Trophoblast cell (in vitro differentiated cells and primary cell): ENCODE data around the gene FOXO6.
"Not testable (repeated sequence)": the region's sequence is repeated elsewhere in the genome, so short reads cannot be mapped to it uniquely, and the experiment has no call there.

Experiments used
- DNase-seq, 2 donors: peaks; one replicate each; pipeline ENCODE4 v3.0.0-alpha.2; 2016
- H2AFZ ChIP-seq: 2 replicates; pipeline ENCODE4 v1.6.1; 2013; ENCODE audit warnings: low read length, moderate library complexity, mild to moderate bottlenecking; ENCODE audit not compliant: insufficient read depth, poor library complexity
- H2AK5ac ChIP-seq: 2 replicates; pipeline ENCODE4 v1.6.1; 2013; ENCODE audit warnings: mild to moderate bottlenecking, low read length
- H2BK120ac ChIP-seq: 2 replicates; pipeline ENCODE4 v1.6.1; 2013; ENCODE audit warnings: low read length, mild to moderate bottlenecking, moderate library complexity; ENCODE audit not compliant: insufficient read depth, poor library complexity
- H2BK12ac ChIP-seq: 2 replicates; pipeline ENCODE4 v1.6.1; 2013; ENCODE audit warnings: mild to moderate bottlenecking, low read length, moderate library complexity
- H2BK5ac ChIP-seq: 2 replicates; pipeline ENCODE4 v1.6.1; 2013; ENCODE audit warnings: low read length, low read depth, moderate library complexity, mild to moderate bottlenecking; ENCODE audit not compliant: poor library complexity
- H3K14ac ChIP-seq: 2 replicates; pipeline ENCODE4 v1.6.1; 2013; ENCODE audit warnings: mild to moderate bottlenecking, low read length
- H3K18ac ChIP-seq: 2 replicates; pipeline ENCODE4 v1.6.1; 2013; ENCODE audit warnings: mild to moderate bottlenecking, low read length
- H3K23ac ChIP-seq: 2 replicates; pipeline ENCODE4 v1.6.1; 2013; ENCODE audit warnings: low read length
- H3K27ac ChIP-seq: 2 replicates; pipeline ENCODE4 v1.5.1; 2013; ENCODE audit warnings: low read depth, mild to moderate bottlenecking, inconsistent platforms, low read length, moderate library complexity
- H3K27me3 ChIP-seq: 2 replicates; pipeline ENCODE4 v1.6.1; 2013; ENCODE audit warnings: inconsistent platforms, mild to moderate bottlenecking, low read length, moderate library complexity; ENCODE audit not compliant: insufficient read depth
- H3K36me3 ChIP-seq, 2 experiments: 1 replicate in 1 of 2; 2 replicates in 1 of 2; pipeline ENCODE4 v1.6.1; 2013; ENCODE audit warnings: low read length in 2 of 2, mild to moderate bottlenecking in 2 of 2, moderate library complexity in 1 of 2; ENCODE audit not compliant: insufficient read depth in 2 of 2, control insufficient read depth in 1 of 2
- H3K4ac ChIP-seq: 2 replicates; pipeline ENCODE4 v1.6.1; 2013; ENCODE audit warnings: low read depth, mild to moderate bottlenecking, low read length, moderate library complexity
- H3K4me1 ChIP-seq, 2 experiments: 1 replicate in 1 of 2; 2 replicates in 1 of 2; pipeline ENCODE4 v1.6.1; 2013; ENCODE audit warnings: low read length in 2 of 2, mild to moderate bottlenecking in 2 of 2, moderate library complexity in 1 of 2; ENCODE audit not compliant: insufficient read depth in 2 of 2, control insufficient read depth in 1 of 2
- H3K4me2 ChIP-seq: 2 replicates; pipeline ENCODE4 v1.6.1; 2013; ENCODE audit warnings: inconsistent platforms, mild to moderate bottlenecking, low read length, moderate library complexity
- H3K4me3 ChIP-seq: 2 replicates; pipeline ENCODE4 v1.5.1; 2013; ENCODE audit warnings: mild to moderate bottlenecking, low read depth, low read length, inconsistent platforms
- H3K79me1 ChIP-seq: one replicate; pipeline ENCODE4 v1.6.1; 2013; ENCODE audit warnings: low read length
- H3K79me2 ChIP-seq: 2 replicates; pipeline ENCODE4 v1.6.1; 2013; ENCODE audit warnings: low read length, mild to moderate bottlenecking; ENCODE audit not compliant: control insufficient read depth, insufficient read depth, poor library complexity
- H3K9ac ChIP-seq: 2 replicates; pipeline ENCODE4 v1.6.1; 2013; ENCODE audit warnings: mild to moderate bottlenecking, low read length
- H3K9me3 ChIP-seq: 2 replicates; pipeline ENCODE4 v1.6.1; 2013; ENCODE audit warnings: low read depth, mild to moderate bottlenecking, control low read depth, inconsistent platforms, low read length; ENCODE audit not compliant: insufficient read depth
- H4K12ac ChIP-seq: 2 replicates; pipeline ENCODE4 v1.6.1; 2013; ENCODE audit warnings: low read depth, mild to moderate bottlenecking, low read length, moderate library complexity
- H4K8ac ChIP-seq: 2 replicates; pipeline ENCODE4 v1.6.1; 2013; ENCODE audit warnings: low read depth, mild to moderate bottlenecking, low read length, moderate library complexity
- H4K91ac ChIP-seq: one replicate; pipeline ENCODE4 v1.6.1; 2013; ENCODE audit warnings: low read depth, mild to moderate bottlenecking, low read length, moderate library complexity
- WGBS: extraction: QIAGEN DNeasy Blood & Tissue Kit; methylation state at CpG from one replicate; pipeline ENCODE4 v1.1.7; 2013; ENCODE audit warnings: missing lambda C conversion rate; ENCODE audit not compliant: insufficient read length, insufficient coverage; ENCODE audit errors: extremely low coverage; 5-methylcytosine and 5-hydroxymethylcytosine counted together

The FOXO6 gene

GRCh38 chr1:41330588-41331545 lies 30.4 kb upstream of the FOXO6 start:
- H3K27me3 ChIP-seq: no peaks in the 10 kb centered on the region
- no peaks in the 10 kb centered on the region for H3K36me3 ChIP-seq
- no peak overlapping the region for H3K4ac ChIP-seq
- H3K23ac ChIP-seq: no peak overlapping the region
- H3K18ac ChIP-seq: no peak overlapping the region
- no peak overlapping the region for H4K12ac ChIP-seq
- H3K79me1 ChIP-seq: peaks cover 5% of the 10 kb centered on the region
- no peak overlapping the region for H2AK5ac ChIP-seq
- H3K14ac ChIP-seq: no peak overlapping the region
- no peak for DNase-seq
- no peak overlapping the region for H2BK120ac ChIP-seq
- H4K91ac ChIP-seq: peak overlapping the region; percentile 4
- H3K4me2 ChIP-seq: no peak overlapping the region
- no peak overlapping the region for H4K8ac ChIP-seq
- no peaks in the 10 kb centered on the region for H3K79me2 ChIP-seq
- H3K4me3 ChIP-seq: no peak overlapping the region
- WGBS: no CpG with 5 or more reads among the region's 17 CpGs
- H3K27ac ChIP-seq: no peak overlapping the region
- no peak overlapping the region for H2BK5ac ChIP-seq
- H2AFZ ChIP-seq: no peak overlapping the region
- no peak overlapping the region for H3K9ac ChIP-seq
- no peak overlapping the region for H2BK12ac ChIP-seq
- no peaks in the 10 kb centered on the region for H3K9me3 ChIP-seq
- H3K4me1 ChIP-seq: peaks cover 0 to 2% of the 10 kb centered on the region in 2 experiments

DNA sequence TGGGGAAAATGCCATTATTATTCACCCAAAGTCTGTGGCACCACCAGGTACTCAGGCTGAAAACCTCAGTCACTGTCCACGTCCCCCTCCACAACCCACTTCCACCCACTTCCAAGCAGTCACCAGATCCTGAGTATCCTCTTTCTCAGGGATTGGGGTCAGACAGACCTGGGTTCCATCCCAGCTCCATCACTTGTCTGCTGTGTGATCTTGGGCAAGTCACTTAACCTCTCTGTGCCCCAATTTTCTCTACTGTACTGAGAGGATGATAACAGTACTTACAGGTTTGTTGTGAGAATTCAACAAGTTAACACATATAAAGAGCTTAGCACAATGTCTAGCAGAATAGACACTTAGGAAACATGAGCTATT lies 29.7 kb upstream of the FOXO6 start:
- Histone ChIP-seq H3K18ac (no peak overlapping the region), H4K91ac (no peak overlapping the region), H2BK120ac (no peak overlapping the region), H4K8ac (no peak overlapping the region), H2BK5ac (no peak overlapping the region), H3K27me3 (no peaks in the 10 kb centered on the region), H3K14ac (no peak overlapping the region), H3K4ac (no peak overlapping the region), H3K4me3 (no peak overlapping the region), H3K9me3 (no peaks in the 10 kb centered on the region), H2AFZ (no peak overlapping the region), H3K4me2 (no peak overlapping the region), H3K4me1 (peaks cover 0 to 2% of the 10 kb centered on the region in 2 experiments), H4K12ac (no peak overlapping the region), H3K23ac (no peak overlapping the region), H3K27ac (no peak overlapping the region), H2BK12ac (no peak overlapping the region), H3K79me2 (no peaks in the 10 kb centered on the region), H3K79me1 (peaks cover 4% of the 10 kb centered on the region), H3K9ac (no peak overlapping the region), H2AK5ac (no peak overlapping the region), H3K36me3 (no peaks in the 10 kb centered on the region)
- no peak for DNase-seq
- no CpG with 5 or more reads among the region's 1 CpG for WGBS

DNA sequence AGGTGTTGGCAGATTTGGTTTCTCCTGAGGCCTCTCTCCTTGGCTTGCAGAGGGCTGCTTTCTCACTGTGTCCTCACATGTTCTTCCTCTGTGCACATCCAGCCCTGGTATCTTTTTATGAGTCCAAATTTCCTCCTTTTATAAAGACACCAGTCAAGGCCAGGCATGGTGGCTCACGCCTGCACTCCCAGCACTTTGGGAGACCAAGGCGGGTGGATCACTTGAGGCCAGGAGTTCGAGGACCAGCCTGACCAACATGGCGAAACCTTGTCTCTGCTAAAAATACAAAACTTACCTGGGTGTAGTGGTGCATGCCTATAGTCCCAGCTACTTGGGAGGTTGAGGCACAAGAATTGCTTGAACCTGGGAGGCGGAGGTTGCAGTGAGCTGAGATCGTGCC lies 29.1 kb upstream of the FOXO6 start:
- H2BK5ac ChIP-seq, H4K12ac ChIP-seq, H2AK5ac ChIP-seq, H3K23ac ChIP-seq, H2BK12ac ChIP-seq, DNase-seq, H3K79me1 ChIP-seq, H3K4ac ChIP-seq, H3K79me2 ChIP-seq, H3K9ac ChIP-seq, H3K4me3 ChIP-seq, H3K36me3 ChIP-seq, H3K4me2 ChIP-seq, H2AFZ ChIP-seq, H3K27ac ChIP-seq, H3K4me1 ChIP-seq, H3K14ac ChIP-seq, H3K9me3 ChIP-seq, H3K27me3 ChIP-seq, H3K18ac ChIP-seq: not testable (repeated sequence)
- WGBS: no CpG with 5 or more reads among the region's 6 CpGs
- peak overlapping the region; percentile 32 for H4K91ac ChIP-seq
- H4K8ac ChIP-seq: peak overlapping the region; percentile 39
- peak overlapping the region; percentile 23 for H2BK120ac ChIP-seq

DNA sequence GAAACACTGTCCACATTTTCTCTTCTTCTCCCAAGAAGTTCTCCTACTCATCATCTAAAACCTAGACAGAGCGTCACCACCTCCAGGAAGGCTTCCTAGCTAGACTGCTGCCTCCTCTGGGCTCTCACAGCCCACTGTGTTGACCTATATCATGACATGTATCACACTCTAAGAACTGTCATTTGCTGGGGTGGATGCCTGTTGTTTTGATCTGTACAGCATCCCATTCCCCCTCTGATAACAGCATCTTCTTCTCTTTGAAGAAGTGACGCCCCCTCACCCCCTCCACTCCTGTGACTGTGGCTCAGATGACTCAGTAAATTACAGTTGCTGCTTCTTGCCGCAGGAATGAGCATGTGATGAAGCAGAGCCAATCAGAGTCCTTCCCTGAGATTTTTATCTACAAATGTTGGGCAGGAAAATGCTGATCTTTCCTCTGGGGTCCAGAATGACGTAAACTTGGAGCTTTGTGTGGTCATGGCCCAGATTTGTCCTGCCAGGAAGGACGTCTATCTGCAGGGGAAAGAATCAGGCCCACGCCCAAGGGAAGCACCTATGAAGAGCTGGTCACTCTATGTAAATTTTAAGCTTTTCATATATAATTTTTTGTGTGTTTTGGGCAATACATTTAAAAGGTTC lies 28.0 kb upstream of the FOXO6 start:
- no peak overlapping the region for H2BK120ac ChIP-seq
- H3K36me3 ChIP-seq: no peaks in the 10 kb centered on the region
- no peak overlapping the region for H2BK12ac ChIP-seq
- no CpG with 5 or more reads among the region's 6 CpGs for WGBS
- H3K27me3 ChIP-seq: no peaks in the 10 kb centered on the region
- no peak overlapping the region for H3K9ac ChIP-seq
- H3K4me3 ChIP-seq: no peak overlapping the region
- no peak overlapping the region for H3K14ac ChIP-seq
- H3K4ac ChIP-seq: no peak overlapping the region
- no peak overlapping the region for H4K12ac ChIP-seq
- H3K79me1 ChIP-seq: peaks cover 4% of the 10 kb centered on the region
- no peak overlapping the region for H3K18ac ChIP-seq
- no peaks in the 10 kb centered on the region for H3K9me3 ChIP-seq
- H4K8ac ChIP-seq: no peak overlapping the region
- peak in 1 of 2 donors; percentile 35 for DNase-seq
- no peak overlapping the region for H4K91ac ChIP-seq
- H3K27ac ChIP-seq: no peak overlapping the region
- H2BK5ac ChIP-seq: no peak overlapping the region
- H2AK5ac ChIP-seq: no peak overlapping the region
- H2AFZ ChIP-seq: no peak overlapping the region
- H3K23ac ChIP-seq: no peak overlapping the region
- no peak overlapping the region for H3K4me2 ChIP-seq
- peaks cover 0 to 2% of the 10 kb centered on the region in 2 experiments for H3K4me1 ChIP-seq
- H3K79me2 ChIP-seq: no peaks in the 10 kb centered on the region
